HUES64 (cell line): Measurements from ENCODE around the gene BRSK2.

Source experiments
- H3K27ac ChIP-seq: 2 replicates; pipeline ENCODE4 v1.7.0; 2013; ENCODE audit warnings: low read depth, low read length, inconsistent platforms
- H3K27me3 ChIP-seq: 2 replicates; pipeline ENCODE4 v1.6.1; 2013; ENCODE audit warnings: mild to moderate bottlenecking, low read length; ENCODE audit not compliant: insufficient read depth
- H3K36me3 ChIP-seq: 2 replicates; pipeline ENCODE4 v1.6.1; 2013; ENCODE audit warnings: mild to moderate bottlenecking, low read length; ENCODE audit not compliant: insufficient read depth
- H3K4me1 ChIP-seq: 2 replicates; pipeline ENCODE4 v1.6.1; 2013; ENCODE audit warnings: mild to moderate bottlenecking, low read length, moderate library complexity; ENCODE audit not compliant: insufficient read depth
- H3K4me3 ChIP-seq: 2 replicates; pipeline ENCODE4 v1.5.1; 2013; ENCODE audit warnings: mild to moderate bottlenecking, low read length, moderate library complexity
- H3K9ac ChIP-seq: 2 replicates; pipeline ENCODE4 v1.6.1; 2013; ENCODE audit warnings: mild to moderate bottlenecking, low read depth, low read length
- H3K9me3 ChIP-seq: 2 replicates; pipeline ENCODE4 v1.6.1; 2013; ENCODE audit warnings: low read depth, low read length; ENCODE audit not compliant: insufficient read depth
- WGBS: fragments of 150-250, 120-280 bp; methylation state at CpG from one replicate; pipeline ENCODE4 v1.1.7; 2013; ENCODE audit warnings: missing lambda C conversion rate; 5-methylcytosine and 5-hydroxymethylcytosine counted together

Gene BRSK2

DNA sequence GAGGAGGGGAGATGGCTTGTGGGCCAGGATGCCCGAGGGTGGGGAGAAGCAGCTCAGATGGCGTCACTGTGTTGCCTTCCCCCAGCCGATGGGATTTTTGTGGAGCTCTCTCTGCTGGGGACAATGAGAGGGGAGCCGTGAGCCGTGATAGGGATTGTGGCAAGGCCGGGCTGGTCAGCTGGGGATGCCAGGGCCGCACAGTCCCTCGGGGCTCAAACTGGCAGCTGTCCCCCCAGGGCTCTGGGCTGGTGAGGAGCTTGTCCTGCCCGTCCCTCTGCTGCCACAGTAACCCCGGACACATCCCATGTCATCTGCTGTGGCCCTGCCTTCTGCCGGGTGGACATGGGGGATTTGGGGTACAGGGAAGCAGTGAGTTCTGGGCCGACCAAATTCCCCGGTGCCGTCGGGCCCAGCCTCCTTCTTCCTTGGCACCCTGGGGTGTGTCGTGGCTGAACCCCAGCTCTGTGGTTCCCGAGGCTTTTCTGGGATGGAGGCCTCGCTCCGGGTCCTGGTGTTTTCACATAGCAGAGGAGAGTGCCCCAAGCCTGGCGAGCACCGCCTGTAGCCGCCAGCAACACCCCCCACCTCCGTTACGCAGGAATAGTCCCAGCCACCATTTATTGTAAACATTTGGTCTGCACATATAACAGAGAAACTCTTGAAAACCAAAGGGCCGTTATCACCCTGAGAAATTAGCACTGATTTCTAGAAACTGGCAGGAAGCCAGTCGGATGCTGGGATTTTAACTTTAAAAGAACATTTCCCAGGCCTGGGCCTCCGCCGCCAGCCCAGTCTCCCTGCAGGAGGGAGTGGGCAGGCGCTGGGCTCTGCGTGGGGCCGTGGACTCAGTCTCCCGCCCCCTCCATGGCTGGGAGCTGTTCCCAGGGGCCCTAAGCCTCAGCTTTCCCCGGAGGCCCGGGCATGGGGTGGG is 9.9 kb downstream of the BRSK2 start:
- H3K4me1 ChIP-seq, result no peaks in the 10 kb centered on the region
- H3K4me3 ChIP-seq, result no peak overlapping the region
- no peaks in the 10 kb centered on the region for H3K9me3 ChIP-seq
- 90% methylated on average over 34 of the region's 34 CpGs for WGBS
- no peaks in the 10 kb centered on the region for H3K36me3 ChIP-seq
- no peaks in the 10 kb centered on the region for H3K27me3 ChIP-seq
- H3K9ac ChIP-seq, result no peak overlapping the region
- no peak overlapping the region for H3K27ac ChIP-seq

- no peaks in the 10 kb centered on the region for H3K36me3 ChIP-seq
- WGBS, result 92% methylated on average over 30 of the region's 30 CpGs
- H3K4me3 ChIP-seq, result no peak overlapping the region
- no peaks in the 10 kb centered on the region for H3K9me3 ChIP-seq
- H3K4me1 ChIP-seq, result no peaks in the 10 kb centered on the region
- no peak overlapping the region for H3K27ac ChIP-seq
- H3K27me3 ChIP-seq, result no peaks in the 10 kb centered on the region
- no peak overlapping the region for H3K9ac ChIP-seq
Measured at GRCh38 chr11:1400317-1401170, 10.8 kb downstream of the BRSK2 start.

DNA sequence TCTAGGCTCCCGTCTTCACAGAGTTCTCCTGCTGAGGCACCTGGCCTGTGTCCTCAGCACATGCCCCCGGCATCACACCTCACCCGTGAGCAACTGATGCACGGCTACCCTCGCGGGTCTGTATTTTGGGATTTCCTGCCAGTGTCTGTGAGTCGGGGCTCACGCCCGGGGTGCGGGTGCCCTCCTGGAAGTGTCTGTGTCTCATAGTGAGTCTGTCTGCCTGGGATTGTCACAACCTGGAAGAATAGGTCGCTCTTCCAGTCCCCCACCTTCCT is 11.4 kb downstream of the BRSK2 start:
- Histone ChIP-seq H3K27me3 (no peaks in the 10 kb centered on the region), H3K27ac (no peak overlapping the region), H3K36me3 (no peaks in the 10 kb centered on the region), H3K4me3 (no peak overlapping the region), H3K9ac (no peak overlapping the region), H3K9me3 (no peaks in the 10 kb centered on the region), H3K4me1 (no peaks in the 10 kb centered on the region)
- 89% methylated on average over 11 of the region's 11 CpGs for WGBS

DNA sequence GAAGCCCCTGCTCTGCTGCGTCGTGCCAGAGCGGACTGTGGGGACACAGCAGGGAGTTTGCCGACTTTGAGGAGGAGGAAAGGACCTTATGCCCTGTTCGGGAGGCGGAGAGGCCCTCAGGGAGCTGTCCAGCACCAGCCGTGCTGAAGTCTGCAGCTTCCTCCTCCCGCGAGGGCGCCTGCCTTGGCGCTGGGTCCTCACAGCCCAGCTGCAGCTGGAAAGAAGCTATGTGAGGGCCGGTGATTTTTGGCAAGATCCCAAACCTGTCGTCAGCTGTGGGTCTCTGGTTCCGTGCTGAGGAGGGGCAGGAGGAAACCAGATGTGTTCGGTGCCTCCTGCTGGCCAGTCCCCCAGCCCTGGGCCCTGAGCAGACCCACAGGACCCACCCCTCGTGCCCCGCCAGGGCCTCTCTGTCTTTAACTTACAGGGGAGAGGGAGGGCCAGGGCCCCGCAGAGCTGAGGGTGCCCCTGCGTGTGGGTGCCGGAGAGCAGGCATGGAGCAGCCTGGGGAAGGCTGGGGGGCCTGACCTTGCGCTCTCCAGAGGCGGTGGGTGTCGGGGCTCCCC is 12.0 kb downstream of the BRSK2 start:
- H3K4me3 ChIP-seq, result no peak overlapping the region
- H3K27me3 ChIP-seq, result no peaks in the 10 kb centered on the region
- no peaks in the 10 kb centered on the region for H3K9me3 ChIP-seq
- H3K36me3 ChIP-seq, result no peaks in the 10 kb centered on the region
- 40% methylated on average over 23 of the region's 23 CpGs for WGBS
- H3K27ac ChIP-seq, result no peak overlapping the region
- no peak overlapping the region for H3K9ac ChIP-seq
- no peaks in the 10 kb centered on the region for H3K4me1 ChIP-seq

GRCh38 chr11:1402355-1403077 is 12.8 kb downstream of the BRSK2 start:
- Histone ChIP-seq H3K27ac (no peak overlapping the region), H3K4me3 (no peak overlapping the region), H3K9me3 (no peaks in the 10 kb centered on the region), H3K9ac (no peak overlapping the region), H3K36me3 (no peaks in the 10 kb centered on the region), H3K4me1 (no peaks in the 10 kb centered on the region), H3K27me3 (no peaks in the 10 kb centered on the region)
- WGBS, result 84% methylated on average over 23 of the region's 23 CpGs

GRCh38 chr11:1403078-1403620 is 13.4 kb downstream of the BRSK2 start:
- Histone ChIP-seq H3K9ac (no peak overlapping the region), H3K9me3 (no peaks in the 10 kb centered on the region), H3K4me3 (no peak overlapping the region), H3K27me3 (no peaks in the 10 kb centered on the region), H3K27ac (no peak overlapping the region), H3K4me1 (no peaks in the 10 kb centered on the region), H3K36me3 (no peaks in the 10 kb centered on the region)
- WGBS, result 92% methylated on average over 15 of the region's 16 CpGs

GRCh38 chr11:1403721-1404460 is 14.2 kb downstream of the BRSK2 start:
- Histone ChIP-seq H3K9ac (no peak overlapping the region), H3K27ac (no peak overlapping the region), H3K4me1 (no peaks in the 10 kb centered on the region), H3K36me3 (no peaks in the 10 kb centered on the region), H3K9me3 (no peaks in the 10 kb centered on the region), H3K27me3 (no peaks in the 10 kb centered on the region), H3K4me3 (no peak overlapping the region)
- WGBS, result 93% methylated on average over 23 of the region's 23 CpGs

DNA sequence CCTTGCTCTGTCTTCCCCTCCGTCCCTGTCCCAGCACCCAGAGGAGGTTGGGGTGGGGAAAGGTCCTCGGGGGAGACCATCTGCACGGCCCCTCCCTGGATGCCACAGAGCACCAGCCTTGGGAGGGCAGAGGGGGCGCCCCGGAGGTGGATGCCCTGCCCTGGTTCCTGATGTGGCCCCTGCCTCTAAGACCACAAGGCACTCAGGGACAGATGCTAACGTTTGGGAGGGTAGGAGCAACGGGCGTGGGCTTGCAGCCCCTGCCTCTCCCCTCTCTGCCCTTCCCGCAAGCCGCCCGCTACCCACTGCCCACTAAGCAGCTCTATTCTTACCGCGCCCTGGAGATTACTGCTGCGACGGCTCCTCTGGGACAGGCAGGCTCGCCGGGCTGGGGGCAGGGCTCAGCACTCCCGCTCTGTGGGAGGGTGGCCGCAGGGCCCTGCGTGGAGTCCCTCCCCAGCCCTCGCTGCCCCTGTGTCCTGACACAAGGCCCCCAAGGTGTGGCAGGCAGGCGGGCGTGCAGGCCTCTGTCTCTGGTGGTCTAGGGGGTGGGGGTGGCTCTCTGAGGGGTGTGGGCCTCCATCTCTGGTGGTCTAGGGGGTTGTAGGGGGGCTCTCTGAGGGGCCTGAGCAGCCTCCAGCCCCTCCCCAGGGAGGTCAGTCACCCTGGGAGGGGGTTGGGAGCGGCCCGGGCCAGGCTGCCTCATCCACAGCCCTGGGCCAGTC is 14.9 kb downstream of the BRSK2 start:
- no peak overlapping the region for H3K4me3 ChIP-seq
- H3K4me1 ChIP-seq, result no peaks in the 10 kb centered on the region
- no peaks in the 10 kb centered on the region for H3K27me3 ChIP-seq
- H3K9ac ChIP-seq, result no peak overlapping the region
- no peak overlapping the region for H3K27ac ChIP-seq
- WGBS, result 82% methylated on average over 24 of the region's 25 CpGs
- no peaks in the 10 kb centered on the region for H3K9me3 ChIP-seq
- no peaks in the 10 kb centered on the region for H3K36me3 ChIP-seq

DNA sequence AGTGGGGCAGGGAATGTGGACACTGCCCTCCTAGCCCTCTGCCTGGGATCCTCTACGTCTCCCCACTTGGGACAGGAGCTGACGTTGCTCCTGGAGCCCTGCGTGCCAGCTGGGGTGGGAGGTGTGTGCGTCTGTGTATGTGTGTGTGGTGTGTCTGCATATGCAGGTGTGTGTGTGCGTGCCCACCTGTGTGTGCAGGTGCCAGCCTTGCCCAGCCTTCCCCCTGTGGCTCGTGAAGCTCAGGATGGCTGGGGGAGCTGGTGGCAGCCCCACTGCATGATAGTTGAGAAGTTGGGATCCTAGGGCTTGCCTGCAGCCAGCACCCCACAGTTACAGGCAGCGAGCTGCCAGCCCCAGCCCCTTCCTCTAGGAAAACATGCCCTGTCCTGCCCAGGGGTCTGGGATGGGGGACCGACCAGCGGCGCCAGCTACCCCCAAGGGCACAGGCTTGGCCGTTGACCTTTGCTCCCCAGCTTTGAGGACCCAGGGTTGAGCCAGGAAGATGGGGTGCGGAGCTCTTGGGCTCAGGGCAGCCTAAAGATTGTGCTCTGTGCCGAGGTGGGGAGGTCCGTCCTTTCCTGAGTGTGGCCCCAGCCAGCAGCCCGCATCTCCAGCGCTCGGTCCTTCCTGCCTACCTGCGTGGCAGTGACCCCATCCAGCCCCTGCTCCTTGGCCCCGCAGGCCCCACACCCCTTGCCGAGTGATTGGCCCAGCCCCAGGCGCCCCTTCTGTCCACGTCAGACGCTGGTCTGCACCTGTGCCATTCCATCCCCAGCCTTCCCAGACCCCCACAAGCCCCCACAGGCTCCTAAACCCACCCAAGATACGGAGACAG is 15.7 kb downstream of the BRSK2 start:
- Histone ChIP-seq H3K4me3 (no peak overlapping the region), H3K9ac (no peak overlapping the region), H3K36me3 (no peaks in the 10 kb centered on the region), H3K4me1 (no peaks in the 10 kb centered on the region), H3K9me3 (no peaks in the 10 kb centered on the region), H3K27me3 (no peaks in the 10 kb centered on the region), H3K27ac (no peak overlapping the region)
- 91% methylated on average over 24 of the region's 24 CpGs for WGBS
